Measurements from ENCODE around the gene CACHD1. TPM values are rescaled to one million over a fixed set of nuclear protein-coding genes. Genes with fewer than 3 reads are reported as not detected.

Gene CACHD1
- total RNA-seq, 4 donors from 2014 or later, result 7.7 to 20.1 (median 9.8) TPM

DNA sequence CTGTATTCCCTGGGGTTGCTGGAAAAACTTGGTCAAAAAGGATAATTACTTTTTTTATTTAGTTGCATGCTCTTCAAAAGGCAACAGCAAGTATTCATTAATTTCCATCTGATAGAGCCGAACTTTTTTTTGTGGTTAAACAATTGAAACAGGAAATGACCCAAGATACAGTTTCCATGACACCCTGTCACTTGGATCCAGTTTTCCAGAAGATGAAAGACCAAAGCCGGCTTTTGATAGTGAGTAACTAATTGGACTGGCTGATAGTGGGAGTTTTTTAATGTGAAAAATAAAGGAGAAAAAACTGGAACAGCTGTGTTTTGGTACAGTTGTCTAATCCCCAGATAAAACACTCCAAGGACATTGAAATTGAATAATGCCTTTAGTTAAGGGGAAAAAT lies 33.0 kb downstream of the CACHD1 start:
- TF ChIP-seq CTCF (IDR thresholded peaks at IDR 0.05) (no peak), POLR2A (IDR thresholded peaks at IDR 0.05) (no peak), EP300 (IDR thresholded peaks at IDR 0.05) (no peak), POLR2AphosphoS5 (IDR thresholded peaks at IDR 0.05) (no peak)
- Histone ChIP-seq H3K27ac (peak overlapping the region in 1 of 4 donors; percentile 4), H3K4me1 (peaks cover 0 to 33% (median 6%) of the 10 kb centered on the region in 3 donors), H3K36me3 (no peaks in the 10 kb centered on the region), H3K27me3 (no peaks in the 10 kb centered on the region), H3K4me3 (no peak overlapping the region), H3K9me3 (no peaks in the 10 kb centered on the region)
- ATAC-seq, result no peak
- WGBS, 2 donors (ENCODE audit: low coverage in 1 of 2), result 30 to 46% methylated on average over 2 of the region's 2 CpGs

GRCh38 chr1:64505232-64505943 lies 35.5 kb downstream of the CACHD1 start:
- H3K36me3 ChIP-seq, result no peaks in the 10 kb centered on the region
- TF ChIP-seq POLR2A (IDR thresholded peaks at IDR 0.05) (no peak), POLR2AphosphoS5 (IDR thresholded peaks at IDR 0.05) (no peak), EP300 (IDR thresholded peaks at IDR 0.05) (no peak), CTCF (IDR thresholded peaks at IDR 0.05) (no peak)
- H3K4me1 ChIP-seq, result peaks cover 0 to 40% (median 6%) of the 10 kb centered on the region in 3 donors
- peak; percentile 42 for ATAC-seq
- peak overlapping the region in 3 of 4 donors; percentile 3 to 73 (median 61) for H3K27ac ChIP-seq
- no peaks in the 10 kb centered on the region for H3K9me3 ChIP-seq
- peak overlapping the region; percentile 49 to 56 for H3K4me3 ChIP-seq
- no peaks in the 10 kb centered on the region for H3K27me3 ChIP-seq
- WGBS, 2 donors (ENCODE audit: low coverage in 1 of 2), result 11% methylated on average over 5 of the region's 51 CpGs; no CpG with 5 or more reads in 1 of the 2 donors

GRCh38 chr1:64505944-64506655 lies 36.2 kb downstream of the CACHD1 start:
- WGBS, 2 donors (ENCODE audit: low coverage in 1 of 2), result 57 to 67% methylated on average over 6 to 9 of the region's 15 CpGs
- Histone ChIP-seq H3K27me3 (no peaks in the 10 kb centered on the region), H3K27ac (peak overlapping the region in 3 of 4 donors; percentile 3 to 73 (median 61)), H3K4me1 (peaks cover 0 to 42% (median 6%) of the 10 kb centered on the region in 3 donors), H3K36me3 (no peaks in the 10 kb centered on the region), H3K9me3 (no peaks in the 10 kb centered on the region), H3K4me3 (peak overlapping the region; percentile 49 to 56)
- TF ChIP-seq EP300 (IDR thresholded peaks at IDR 0.05) (no peak), CTCF (IDR thresholded peaks at IDR 0.05) (no peak), POLR2AphosphoS5 (IDR thresholded peaks at IDR 0.05) (no peak), POLR2A (IDR thresholded peaks at IDR 0.05) (no peak)
- ATAC-seq, result no peak

GRCh38 chr1:64508629-64509028 lies 38.7 kb downstream of the CACHD1 start:
- WGBS, 2 donors (ENCODE audit: low coverage in 1 of 2), result 49 to 72% methylated on average over 2 of the region's 2 CpGs
- Histone ChIP-seq H3K4me1 (peaks cover 6 to 62% (median 6%) of the 10 kb centered on the region in 3 donors), H3K4me3 (no peak overlapping the region), H3K27ac (peak overlapping the region in 1 of 4 donors; percentile 4), H3K36me3 (no peaks in the 10 kb centered on the region), H3K9me3 (no peaks in the 10 kb centered on the region), H3K27me3 (no peaks in the 10 kb centered on the region)
- ATAC-seq, result no peak
- no peak for TF ChIP-seq POLR2AphosphoS5 (IDR thresholded peaks at IDR 0.05)
- TF ChIP-seq POLR2A (IDR thresholded peaks at IDR 0.05), result no peak
- no peak for TF ChIP-seq CTCF (IDR thresholded peaks at IDR 0.05)
- TF ChIP-seq EP300 (IDR thresholded peaks at IDR 0.05), result no peak

All from gastroesophageal sphincter (tissue), 4 donors.